NCI-H1436 (cell line): ENCODE measurements around the gene JUND.
"Not testable (repeated sequence)": the region's sequence is repeated elsewhere in the genome, so short reads cannot be mapped to it uniquely, and the experiment has no call there.

ENCODE experiments used
- DNase-seq: peaks from one replicate; lab custom pipeline; 2025; lab: John Stamatoyannopoulos, UW

The JUND gene

DNA sequence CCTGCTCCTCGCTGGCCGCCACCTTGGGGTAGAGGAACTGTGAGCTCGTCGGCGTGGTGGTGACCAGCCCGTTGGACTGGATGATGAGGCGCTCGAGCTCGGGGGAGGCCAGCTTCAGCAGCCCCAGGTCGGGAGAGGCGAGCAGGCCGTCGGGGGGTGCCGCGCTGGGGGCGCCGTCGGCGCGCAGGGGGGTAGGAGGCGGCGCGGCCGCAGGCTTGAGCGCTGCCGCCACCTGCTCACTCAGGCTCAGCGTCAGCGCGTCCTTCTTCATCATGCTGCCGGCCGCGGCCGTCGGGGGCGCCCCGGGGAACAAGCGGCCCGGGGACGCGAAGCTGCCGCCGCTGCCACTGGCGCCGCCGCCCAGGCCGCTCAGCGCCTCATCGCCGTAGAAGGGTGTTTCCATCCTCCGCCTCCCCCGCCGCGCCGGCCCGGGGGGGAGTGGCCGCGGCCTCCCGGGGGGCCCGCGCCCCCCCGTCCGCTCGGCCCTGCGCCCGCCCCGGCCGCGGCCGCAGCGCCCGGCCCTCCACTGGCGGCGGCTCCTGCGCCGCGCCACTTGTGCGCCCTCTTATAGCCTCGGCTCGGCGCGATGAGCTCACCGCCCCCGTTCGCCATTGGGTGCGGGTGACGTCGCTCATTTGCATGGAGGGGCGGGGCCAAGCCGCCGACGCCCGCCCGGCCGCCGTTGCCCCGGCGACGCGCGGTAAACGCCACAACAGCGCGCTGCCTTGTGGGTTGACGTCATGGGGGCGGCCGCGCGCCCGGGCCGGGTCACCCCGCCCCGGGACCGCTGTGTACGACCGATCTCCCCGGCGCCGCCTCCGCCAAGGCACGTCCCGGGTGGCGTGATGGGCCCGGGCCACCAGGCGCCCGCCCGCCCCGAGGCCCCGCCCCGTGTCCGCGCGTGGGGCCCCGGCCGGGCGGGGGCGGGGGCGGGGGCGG lies at the start of gene JUND:
Gene JUND, minus strand, starts transcription at position 541 of the 939 bp plus-strand sequence. Its CDS starts 138 bp downstream, at position 403.
- peak; percentile 95 for DNase-seq

DNA sequence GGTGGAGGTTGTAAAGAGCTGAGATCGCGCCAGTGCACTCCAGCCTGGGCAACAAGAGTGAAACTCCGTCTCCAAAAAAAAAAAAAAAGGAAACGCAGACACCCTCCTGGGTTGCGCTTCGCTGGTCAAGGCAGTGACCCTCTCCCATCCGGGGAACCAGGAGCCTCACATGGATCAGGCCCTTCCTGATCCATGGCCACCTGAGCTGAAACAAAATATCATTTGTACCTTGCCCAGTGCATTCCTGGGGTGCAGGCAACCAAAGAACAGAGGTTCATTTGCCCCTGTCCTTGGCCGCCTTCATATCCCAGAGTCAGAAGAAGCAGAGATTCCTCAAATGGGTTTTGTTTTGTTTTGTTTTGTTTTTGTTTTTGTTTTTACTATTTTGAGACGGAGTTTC lies 49.4 kb upstream of the JUND start:
- DNase-seq = no peak

DNA sequence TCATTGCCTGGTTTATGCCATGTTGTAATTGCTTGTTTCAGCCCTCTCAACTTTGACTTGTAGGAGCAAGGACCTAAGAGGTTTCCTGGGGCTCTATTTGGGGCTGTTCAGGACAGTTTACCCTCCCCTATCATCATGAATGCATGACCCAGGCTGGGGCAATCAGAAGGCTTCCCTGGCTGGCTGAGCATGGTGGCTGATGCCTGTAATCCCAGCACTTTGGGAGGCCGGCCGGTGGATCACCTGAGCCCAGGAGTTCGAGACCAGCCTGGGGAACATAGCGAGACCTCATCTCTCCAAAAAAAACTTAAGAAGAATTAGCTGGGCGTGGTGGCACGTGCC lies 47.6 kb upstream of the JUND start:
- DNase-seq = no peak

DNA sequence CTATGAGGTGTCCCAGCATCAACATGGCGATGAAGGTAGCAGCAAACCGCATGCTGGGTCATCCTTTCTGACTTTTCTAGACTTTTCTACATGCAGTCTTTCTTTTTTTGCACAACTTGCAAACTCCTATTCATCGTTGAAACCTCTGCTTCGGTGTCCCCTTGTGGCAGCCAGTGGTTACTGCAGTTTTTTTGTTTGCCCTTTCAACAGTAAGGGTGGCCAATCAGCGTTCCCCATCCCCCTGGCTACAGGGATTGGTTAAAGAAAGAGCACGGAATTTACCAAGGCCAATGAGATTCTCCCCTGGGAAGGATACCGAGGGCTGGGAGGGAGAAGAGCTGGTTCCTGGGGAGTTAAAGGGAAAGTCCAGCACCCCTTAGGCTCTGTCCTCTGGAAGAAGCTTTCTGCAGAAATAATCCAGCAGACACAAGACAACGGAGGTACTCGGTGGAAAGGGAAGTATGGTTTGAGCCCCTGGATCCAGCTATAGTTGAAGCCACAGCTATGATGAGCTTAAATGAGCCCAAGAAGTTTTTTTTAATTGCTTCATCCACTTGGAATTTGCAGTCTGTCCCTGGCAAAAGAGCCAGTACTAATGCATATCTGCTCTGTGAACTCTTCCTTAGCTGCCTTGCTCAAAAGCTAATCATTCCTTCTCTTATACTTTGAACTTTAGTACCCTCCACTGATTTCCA lies 47.1 kb upstream of the JUND start:
- DNase-seq = peak; percentile 97

DNA sequence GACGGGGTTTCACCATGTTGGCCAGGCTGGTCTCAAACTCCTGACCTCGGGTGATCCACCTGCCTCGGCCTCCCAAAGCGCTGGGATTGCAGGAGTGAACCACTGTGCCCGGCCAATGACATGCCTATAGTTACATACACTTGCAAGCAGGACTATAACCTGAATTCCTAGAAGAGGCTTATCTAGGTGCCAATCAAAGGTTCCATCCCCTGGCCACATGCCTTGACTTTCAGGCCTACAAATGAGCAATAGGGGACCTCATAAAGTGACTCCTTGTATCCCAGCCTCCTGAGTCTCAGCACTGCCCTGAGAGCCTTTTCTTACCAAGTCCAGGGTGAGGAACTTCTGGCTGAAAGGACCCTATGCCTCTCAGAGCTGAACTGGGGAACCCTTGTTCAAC lies 45.4 kb upstream of the JUND start:
- DNase-seq = no peak

DNA sequence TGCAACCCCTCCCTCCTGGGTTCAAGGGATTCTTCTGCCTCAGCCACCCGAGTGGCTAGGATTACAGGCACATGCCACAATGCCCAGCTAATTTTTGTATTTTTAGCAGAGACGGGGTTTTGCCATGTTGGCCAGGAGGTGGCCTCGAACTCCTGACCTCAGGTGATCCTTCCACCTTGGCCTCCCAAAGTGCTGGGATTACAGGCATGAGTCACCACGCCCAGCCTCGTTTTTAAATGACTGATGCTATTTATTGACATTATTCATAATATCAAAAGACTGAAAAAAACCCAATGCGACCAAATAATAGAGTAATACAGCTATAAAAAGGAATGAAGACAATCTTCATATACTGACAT lies 42.9 kb upstream of the JUND start:
- DNase-seq = not testable (repeated sequence)

DNA sequence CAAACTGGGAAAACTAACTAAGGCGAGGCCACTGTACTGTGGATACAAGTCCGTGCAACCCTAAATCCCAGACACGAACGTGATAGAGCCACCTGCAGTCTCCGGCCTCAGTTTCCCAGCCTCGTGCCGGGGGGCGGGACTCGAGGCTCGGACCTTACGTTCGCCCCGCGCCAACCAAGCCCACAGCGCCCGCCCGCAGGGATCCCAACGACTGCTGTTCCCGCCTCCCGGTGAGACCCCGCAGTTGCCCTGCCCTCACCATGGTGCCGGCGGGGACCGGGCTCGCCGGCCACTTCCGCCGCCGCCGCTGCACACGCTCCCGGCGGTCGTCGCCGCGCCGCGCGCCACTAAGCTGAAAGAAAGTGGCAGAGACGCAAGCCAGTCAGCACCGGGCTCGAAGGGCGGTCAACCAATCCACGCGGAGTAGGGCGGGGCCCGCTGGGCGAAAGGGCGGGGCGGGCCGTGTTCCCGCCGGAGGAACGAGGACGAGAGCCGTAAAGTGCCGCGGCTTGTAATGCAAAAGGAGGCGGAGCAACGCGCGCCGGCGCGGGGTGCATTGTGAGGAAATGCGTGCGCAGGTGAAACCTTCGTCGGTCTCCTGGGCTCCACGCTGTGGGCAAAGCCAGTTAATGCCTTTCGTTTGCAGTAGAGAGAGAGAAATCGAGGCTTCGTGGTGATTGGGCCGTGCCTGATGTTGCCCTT lies 41.5 kb upstream of the JUND start, which contains the start of gene LSM4:
Gene LSM4, minus strand, starts transcription at position 318 of the 702 bp plus-strand sequence. Its CDS starts 56 bp downstream, at position 262.
- peak; percentile 99 for DNase-seq

DNA sequence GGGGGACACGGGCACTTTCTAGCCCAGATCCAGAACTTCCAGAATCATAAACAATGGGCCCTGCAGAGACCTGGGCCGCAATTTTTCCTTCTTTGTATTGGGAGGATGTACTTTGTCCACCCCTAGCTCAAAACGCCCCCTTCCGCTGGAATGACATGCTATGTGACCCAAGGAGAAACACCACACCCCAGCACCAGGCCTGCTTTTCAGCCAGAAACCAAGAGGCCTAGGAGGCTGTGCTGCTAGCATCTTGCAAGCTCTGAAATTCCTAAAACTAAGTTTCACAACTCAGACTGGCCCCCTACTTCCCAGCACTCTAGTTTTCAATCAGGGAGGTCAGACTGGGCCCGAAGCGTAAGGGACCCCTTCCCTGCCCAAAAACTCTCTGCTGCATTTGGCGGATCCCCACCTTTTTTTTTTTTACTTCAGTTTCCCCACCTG lies 40.9 kb upstream of the JUND start:
- DNase-seq = peak; percentile 44

DNA sequence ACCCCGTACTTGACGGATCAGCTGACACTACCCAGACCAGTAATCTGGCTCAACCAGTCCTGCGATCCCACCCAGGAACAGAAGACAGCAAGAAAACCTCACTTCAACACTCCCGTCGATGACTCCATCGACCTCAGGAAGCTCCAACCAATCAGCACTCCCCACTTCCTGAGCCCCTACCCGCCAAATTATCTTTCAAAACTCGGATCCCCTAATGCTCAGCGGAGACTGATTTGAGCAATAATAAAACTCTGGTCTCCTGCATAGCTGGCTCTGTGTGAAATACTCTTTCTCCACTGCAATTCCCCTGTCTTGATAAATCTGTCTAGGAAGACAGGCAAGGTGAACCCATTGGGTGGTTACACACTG lies 40.3 kb upstream of the JUND start:
- DNase-seq = no peak

DNA sequence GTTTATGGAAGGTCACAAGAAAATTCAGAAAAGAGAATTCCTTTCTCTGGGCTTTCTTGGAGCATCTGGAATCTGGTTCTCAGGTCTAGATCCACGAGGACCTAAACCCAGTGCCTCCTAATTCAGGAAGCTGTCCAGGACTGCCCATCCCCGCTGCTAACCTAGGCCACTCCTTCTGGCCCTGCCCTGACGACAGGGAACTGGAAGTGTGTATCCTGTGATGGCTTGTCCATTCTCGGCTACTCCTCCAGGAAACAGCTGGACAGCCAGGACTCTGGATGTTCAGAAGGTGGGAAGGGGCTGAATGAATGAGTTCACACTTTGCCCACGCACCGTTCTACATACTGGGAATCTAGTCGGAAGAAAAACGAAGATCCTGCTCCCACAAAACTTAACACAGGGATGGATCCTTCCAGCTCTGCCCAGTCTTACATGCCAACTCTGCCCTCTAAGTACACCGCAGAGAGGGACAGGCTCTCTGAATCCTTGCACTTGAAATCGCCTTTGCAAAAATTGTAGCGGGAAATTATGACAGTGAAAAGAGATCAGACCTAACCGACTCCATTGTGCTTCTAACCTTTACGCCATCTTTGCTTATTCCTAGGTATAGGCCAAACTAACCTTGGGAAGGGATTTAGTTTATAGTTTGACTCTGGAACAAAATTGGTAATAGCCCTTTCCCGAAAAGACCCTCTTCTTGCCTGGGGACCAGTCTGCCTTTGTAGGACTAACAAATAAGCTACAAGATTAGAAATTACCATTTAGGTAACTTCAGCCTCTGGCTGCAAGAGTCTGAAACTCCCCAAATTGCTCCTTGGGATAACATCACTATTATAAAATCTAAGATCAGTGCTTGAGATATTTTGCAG lies 39.7 kb upstream of the JUND start:
- no peak for DNase-seq

DNA sequence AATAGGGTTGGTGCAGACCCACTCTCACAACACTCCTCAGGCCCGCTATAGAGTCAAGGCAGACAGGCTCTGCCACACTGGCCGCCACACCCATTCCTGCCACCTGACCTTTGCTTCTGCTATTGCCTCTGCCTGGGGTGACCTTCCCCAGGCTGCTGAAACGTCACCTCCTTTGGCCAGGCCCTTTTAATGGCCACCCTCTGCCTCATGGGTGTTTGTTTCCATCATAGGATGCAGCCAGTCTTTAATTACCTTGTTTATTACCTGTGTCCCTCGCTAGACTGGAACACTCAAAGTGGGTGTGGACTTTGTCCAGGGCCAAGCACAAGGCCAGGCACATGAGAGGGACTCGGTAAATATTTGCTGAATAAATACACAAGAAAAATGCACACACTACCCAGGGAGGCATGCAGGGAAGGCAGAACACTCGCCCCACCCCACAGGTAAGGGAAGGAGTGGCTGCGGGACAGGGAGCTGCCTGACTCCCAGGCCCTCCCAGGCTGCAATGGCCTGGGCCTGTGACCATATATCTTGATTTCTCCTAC lies 38.2 kb upstream of the JUND start:
- no peak for DNase-seq

DNA sequence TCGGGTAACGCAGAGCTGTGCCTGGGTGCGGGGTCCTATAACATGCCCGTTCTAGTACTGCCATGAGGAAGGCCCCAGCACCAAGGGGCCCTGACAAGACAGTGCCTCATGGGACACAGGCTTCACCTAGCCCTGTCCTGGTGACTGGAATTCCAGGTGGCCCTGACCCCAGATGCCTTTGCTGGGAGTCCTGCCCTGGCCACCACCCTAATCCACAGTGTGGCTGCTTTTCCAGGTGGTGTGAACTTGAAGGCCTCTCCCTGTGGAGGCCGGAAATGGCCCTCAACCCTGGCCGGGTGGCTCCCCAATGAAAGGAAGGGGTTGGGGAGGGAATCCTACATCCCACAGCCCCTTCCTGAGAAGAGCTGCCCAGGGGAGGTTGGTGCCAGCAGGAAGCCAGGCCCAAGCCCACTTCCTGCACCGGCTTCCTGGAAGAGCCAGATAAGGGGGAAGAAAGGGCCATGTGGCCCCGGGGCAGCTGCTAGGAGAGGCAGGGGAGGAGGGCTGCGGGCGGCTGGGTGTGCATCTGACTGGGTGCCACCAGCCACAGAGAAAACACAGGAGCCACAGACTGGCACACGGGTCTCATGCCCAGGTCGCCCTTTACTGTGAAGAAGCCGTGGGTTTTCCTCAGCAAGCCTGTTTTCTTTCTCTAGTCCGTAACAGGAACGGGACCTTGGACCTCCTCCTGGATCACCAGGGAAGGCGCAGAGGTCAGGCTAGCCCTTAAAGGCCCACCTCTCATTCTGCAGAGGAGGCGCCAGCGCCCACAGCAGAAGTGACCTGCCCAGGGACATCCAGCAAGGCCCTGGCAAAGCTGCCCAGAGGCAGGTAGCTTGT lies 36.8 kb upstream of the JUND start:
- DNase-seq = no peak

DNA sequence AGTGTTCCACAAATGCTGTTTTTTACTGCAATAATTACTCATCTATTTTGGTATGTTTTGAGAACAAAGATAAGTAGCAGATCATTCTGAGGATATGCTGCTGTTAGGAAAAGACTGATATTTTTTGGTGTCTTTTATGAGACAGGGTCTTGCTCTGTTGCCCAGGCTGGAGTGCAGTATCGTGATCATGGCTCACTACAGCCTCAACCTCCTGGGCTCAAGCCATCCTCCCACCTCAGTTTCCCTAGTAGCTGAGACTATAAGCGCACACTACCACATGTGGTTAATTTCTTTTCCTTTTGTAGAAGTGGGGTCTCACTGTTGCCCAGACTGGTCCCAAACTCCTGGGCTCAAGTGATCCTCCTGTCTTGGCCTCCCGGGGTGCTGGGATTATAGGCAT lies 32.0 kb upstream of the JUND start:
- DNase-seq = no peak

DNA sequence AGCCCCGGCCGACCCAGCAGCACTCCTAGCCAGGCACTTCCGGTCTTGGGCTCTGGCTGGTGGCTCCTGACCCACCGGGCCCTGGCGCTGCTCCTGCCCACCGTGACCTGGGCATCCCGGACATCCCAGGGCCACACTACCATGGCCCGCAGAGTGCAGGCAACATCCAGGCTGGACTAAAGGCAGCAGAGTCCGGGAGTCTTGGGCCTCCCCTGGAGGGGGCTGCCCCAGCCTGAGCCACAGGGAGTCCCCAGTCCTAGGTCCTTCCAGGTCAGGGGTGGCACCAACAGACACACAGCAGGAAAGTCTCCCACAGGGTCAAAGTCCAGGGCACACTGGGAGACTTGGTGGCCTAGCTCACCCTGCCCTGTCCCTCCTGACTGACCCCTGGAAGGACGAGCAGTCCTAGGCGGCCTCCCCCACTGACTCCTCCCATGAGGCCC lies 30.7 kb upstream of the JUND start:
- no peak for DNase-seq

DNA sequence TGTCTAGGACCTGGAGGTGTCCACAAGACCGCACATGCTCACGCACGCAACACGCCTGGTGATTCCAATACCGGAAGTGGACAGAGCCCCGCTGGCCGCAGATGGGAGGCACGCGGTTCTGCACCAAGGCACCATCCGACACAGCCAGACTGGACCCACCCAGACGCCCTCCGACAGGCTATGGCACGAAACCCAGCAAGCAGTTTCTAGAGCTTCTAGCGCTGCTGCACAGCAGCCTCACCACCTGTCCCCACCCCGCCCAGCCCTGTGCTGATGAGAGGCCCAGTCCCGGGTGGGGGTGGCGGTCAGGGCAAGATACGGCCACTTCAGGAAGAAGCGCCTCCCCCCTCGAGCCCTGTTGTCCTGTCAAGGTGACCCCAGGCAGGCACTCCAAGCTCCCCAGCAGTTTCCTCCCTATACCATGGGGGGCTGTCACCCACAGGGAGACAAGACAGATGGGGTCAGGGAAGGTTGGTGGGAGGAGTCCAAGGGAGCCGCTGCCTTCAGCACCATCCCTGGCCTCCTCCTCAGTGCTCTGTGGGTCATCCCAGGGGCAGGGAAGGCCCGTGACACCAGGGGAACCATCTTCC lies 30.2 kb upstream of the JUND start:
- DNase-seq = no peak

DNA sequence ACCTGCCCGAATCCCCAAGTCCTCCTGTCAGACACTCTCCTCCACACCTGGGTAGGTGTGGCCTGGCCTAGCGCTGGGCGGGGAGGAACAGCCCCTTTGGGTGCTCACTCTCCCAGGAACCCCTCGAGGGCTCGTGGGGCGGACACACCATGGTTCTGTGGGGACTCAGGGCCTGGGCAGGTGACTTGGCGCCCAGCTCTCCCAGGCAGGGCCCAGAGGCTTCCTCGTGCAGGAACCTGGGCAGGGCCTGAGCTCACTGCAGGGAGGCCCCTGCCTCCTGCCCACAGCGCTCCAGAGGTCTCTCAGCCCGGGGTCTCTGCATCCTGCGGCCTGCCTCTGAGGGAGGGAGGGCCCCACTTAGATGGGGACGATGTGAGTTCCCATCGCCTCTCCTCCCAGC lies 29.5 kb upstream of the JUND start:
- DNase-seq = no peak

DNA sequence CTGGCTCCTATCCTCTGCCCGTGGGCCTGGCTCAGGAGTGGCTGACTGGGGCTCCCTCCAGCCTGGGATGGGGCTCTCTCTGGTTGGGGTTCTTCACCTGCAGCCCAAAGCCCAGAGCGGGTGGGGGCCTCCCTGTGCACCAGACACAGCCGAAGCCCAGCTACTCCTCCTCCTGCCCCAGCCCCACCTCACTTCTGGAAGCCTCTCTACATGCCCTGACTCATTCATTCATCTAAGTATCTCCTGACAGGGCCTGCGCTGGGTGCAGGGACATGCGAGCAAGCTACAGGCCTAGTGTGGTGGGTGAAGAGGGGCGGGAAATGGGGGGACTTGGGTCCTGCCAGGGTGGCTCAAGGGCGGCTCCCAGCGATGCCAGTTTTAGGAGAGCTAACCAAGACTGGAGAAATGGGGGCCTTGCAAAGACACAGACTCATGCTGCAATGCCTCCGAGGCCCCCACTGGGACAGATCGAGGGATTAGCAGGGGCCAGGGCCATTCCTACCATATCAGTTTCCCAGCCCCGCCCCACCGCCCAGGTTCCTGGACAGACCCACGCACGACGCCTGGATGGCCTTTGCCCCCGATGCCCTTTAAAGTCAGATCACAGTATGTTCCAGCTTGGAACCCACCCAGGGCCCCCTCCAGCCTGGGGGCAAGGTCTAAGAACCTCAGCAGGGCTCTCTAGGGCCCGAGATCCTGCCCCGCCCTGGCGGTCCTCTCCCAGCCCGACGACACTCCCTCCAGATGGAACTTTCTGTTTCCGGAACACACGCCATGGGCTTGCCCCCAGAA lies 28.9 kb upstream of the JUND start:
- DNase-seq = no peak

DNA sequence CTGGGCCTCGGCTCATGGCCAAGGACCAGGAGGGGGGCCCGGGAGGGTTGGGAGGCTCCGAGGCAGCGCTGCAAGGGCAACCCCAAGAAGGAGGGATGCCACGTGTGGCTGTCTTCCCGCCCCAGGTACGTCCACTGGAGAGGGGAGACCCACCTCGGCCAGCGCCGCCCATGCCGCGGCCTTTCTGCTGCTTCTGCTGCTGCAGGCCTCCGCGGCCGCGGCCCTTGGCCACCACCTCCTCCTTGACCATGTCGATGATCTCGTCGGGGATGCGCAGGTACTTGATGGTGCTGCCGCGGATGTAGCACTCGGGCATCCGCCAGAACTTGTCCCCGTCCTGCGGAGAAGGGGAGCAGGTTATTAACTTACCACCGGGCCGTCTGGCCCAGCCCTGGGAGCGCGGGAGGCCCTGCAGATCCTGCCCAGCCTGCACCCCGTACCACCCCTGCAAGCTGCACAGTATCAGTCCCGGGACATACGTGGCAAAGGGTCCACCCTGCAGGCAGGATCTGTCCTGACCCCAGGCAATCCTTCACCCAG lies 28.2 kb upstream of the JUND start:
- no peak for DNase-seq

DNA sequence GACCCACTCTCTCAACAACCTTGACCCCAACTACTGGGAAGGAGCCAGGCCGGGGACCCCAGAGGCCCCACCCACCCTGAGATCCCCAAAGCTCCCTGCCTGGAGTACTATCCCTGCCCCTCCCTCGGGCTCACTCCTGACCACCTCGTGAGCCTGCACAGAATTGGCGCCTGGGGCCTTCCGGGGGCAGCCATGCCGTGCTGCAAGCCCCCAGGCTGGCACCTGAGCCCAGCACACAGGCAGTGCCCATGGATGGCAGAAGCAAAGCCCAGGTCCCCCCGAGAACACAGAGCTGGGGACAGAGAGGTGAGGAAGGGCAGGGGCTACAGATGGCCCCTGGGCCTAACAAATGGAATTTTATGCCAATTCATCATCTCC lies 27.5 kb upstream of the JUND start:
- no peak for DNase-seq
